GM18499 (cell line): ENCODE measurements around the gene SCRN2.

Experiments
- ATAC-seq: cut with Tn5 transposase; IDR thresholded peaks from one replicate; pipeline ENCODE4 v1.9.1; 2021; ENCODE audit warnings: moderate number of reproducible peaks; ENCODE audit not compliant: insufficient read depth, unreplicated experiment

The SCRN2 gene

GRCh38 chr17:47840742-47841487 is at the start of gene SCRN2:
SCRN2 (minus strand) TSS chr17:47841273; CDS start chr17:47840843, 430 bp downstream.
- no peak for ATAC-seq

DNA sequence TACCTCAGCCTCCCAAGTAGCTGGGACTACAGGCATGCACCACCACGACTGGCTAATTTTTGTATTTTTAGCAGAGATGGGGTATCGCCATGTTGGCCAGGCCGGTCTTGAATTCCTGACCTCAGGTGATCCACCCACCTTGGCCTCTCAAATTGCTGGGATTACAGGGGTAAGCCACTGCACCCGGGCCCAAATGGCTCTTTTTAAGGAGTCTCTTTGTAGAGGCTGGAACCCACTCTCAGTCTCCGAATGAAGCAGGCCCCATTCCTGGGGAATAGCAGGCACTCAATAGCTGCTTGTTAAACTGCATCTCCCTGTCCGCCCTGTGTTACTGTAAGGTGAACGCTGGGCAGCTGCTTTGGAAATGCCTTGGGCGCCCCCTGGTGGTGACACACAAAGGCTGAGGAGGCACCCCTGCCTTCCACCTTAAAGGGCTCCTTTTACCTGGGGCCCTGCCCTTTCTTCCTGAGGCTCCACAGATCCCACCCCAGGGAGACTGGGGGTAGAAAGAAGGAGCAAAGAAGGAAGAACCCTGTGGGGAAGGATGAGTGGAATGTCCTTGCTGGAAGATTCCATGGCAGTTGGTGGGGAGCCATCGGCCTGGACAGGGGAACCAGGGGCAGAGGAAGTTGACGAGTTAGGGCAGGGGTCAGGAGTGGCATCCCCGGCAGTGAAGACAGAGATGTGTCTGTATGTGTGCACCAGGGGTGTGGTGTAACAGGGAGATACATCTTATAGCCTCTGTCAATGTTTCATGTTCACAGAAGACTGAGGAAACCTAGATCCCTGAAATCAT is 48.9 kb upstream of the SCRN2 start:
- no peak for ATAC-seq

GRCh38 chr17:47888293-47888692 is 47.2 kb upstream of the SCRN2 start:
- ATAC-seq = no peak

DNA sequence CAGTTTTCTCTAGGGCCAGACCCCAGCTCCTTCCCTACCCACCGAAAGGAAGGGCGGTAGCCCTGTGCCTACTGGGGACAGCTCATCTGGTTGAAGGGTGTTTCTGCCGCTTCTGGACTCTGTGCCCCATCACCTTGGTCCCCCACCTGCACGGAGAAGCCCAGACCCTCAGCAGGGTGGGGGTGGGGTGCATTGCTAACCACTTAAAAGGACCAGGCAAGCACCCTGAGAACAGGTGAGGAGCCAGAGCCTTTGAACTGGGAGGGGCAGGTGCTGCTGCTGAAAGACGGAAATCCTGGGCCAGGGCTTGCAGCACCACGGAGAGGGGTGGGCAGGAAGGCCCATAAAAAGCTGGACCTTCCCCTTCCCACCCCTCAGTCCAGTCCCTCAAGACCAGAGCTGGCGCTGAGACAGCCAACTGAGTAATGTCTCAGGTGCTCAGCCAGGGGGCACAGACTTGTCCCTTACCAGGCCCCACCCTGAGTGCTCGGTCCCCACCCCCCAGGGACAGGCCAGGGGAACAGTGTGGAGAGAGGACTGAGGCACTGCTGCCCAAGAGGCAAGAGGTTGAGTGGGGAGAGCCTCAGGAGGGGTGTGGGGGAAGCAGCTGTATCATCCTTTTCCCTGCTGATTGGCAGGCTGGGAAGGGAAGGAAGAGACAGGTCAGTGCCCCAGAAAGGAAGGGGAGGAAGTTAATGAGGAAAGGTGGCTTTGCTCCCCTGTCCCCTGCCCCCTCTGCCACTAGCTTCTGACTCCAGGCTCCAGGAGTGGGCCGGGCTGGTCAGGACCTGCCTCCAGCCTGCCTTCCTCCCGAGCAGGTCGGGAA is 44.0 kb upstream of the SCRN2 start:
- no peak for ATAC-seq

GRCh38 chr17:47884427-47884740 is 43.3 kb upstream of the SCRN2 start:
- no peak for ATAC-seq

DNA sequence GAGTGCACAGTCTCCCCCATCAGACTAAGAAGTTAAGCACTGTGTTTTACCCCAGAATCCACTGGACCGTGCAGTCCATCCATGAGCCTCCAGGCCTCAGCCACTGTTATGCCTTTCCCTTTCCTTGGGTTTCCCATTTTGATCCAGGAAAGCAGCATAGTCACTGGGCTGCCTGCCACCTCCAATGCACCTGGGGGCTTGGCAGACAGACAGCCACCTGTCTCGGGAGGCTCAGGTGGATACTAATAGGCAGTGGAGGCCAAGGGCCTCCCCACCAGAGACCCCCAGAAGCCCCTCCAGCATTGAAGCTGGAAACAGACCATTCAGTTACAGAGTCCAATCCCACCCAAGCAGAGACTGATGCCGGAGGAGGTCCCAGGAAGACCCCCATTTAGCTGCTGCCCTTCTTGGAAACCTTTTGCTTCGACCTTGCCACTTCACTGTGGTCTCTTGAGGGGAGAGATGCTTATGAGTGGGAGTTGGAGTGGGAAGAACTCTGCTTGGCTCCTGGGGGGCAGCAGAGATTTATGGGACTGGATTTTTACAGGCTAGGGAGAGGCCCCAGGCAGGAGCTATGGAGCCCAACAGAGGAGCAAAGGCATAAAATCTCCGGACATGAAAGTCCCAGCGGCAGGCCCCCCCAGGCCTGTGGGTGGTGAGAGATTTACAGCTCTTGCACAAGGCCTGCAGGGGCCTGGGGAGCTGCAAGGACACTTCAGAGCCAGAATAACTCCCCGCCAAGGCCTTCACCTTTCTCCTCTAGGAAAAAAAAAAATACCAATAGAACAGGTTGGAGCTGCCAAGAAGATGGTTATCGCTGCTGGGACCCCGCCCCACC is 42.7 kb upstream of the SCRN2 start:
- ATAC-seq = no peak

DNA sequence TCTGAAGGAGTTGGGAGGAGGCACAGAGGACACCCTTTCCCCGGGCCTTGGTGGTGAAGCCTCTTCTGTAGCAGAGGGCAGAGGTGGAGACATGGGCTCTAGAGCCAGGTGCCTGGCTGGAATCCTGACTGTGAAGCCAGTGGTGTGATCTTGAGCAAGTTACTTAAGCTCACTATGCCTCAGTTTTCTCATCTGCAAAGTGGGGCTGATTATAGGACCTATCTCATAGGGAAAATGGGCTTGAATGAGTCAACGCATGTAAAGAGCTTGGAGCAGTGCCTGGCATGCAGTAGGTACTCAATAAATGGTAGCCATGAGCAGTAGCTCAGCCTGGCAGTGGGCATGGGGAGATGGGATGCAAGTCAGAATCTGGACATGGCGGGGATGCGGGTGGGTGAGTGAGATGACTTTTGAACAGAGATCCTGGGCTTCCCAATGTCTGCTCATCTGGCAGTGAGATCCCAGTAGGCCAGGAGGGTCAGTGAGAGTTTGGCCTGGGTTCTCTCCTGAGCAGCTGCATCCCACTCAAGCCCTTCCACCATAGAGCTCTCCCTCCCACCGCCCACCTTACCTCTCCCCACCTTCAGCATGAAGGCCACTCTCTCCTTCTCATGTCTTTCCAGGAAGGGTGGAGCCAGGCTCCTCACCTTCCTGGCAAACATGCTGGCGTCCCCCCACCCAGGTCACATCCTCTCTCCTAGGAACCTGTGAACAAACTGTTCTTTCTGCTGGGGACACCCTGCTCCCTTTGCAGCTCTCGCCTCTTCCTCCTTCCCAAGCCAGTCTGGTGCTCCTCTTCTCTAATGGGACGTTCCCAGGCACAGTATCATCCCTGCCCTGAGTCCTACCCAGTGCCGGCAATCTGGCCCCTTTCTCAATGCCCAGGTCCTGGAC is 41.9 kb upstream of the SCRN2 start:
- ATAC-seq = no peak

DNA sequence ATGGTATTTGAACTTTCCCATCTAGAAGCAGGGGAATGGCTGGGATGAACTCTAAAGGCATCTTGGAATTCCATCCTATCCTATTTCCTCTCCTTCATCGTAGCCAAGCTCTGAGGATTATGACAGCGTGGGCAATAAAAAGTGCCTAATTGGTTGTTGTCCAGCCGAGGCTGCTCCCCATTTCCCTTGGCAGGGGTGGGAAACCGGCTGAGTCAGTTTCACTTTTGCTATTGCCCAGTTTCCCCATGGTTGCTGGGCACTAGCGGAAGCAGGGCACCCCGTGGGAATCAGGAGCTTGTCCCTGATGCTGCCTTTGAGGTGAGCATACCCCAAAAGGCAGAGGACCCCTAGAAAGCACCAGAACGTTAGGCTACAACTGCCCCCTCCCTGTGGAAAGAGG is 41.2 kb upstream of the SCRN2 start:
- ATAC-seq = no peak

- no peak for ATAC-seq
Observed at GRCh38 chr17:47879776-47880454, 38.8 kb upstream of the SCRN2 start.

DNA sequence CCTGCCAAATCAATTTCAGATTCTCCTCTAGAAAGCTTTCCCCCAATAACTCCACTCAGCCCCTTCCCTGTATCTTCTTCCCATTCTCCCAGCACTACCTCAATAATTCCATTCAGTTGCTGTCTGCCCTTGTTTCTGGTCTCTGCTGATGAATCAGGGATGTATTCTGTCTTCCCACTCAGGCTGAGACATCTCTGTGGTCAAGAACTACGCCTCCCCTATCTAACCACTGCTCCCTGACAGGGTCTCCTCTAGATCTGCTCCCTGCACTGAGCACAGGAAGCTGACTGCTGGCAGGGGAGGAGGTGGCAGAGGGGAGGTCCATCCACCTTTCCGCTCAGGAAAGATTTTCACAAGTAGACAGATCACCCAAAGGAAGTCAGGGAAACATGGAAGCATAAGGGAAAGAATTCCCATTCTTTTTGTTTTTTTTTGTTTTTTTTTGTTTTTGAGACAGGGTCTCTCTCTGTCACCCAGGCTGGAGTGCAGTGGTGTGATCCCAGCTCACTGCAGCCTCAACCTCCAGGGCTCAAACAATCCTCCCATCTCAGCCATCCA is 38.0 kb upstream of the SCRN2 start:
- no peak for ATAC-seq

DNA sequence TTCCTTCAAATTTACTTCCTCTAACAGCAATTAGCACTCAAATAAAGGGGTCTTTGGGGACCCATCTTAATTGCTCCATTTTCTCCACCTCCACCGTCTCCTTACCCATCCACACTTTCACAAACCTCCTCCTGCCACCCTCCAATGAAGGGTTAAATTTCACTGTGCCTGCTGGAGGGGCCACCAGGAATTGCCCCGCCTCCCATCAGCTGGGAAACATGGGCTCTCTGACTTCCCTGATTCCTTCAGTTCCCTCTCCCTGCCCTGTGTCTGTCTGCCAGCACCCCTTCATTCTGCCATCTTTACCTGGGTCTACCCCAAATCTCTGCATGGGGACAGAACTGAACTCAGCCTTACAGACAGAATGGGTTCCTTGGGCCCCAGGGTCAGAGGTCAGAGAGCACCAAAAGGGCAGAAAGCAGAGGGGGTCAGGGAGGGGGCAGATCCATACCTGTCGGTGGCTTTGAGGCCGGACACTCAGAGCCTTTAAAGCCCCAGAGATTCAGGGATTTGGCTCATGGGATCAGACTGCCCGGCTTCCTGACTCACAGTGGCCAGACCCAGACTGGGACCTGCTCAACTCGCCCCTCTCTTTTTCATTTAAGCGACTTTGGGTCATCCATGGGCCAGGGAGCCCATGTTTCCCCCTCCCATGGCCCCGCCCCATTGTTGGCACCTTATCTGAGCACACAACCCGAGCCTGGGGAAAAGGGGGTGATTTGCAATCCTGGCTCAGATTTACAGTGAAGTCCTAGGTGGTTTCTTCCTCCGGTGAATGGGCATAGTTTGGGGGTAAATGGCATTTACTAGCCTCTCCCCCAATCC is 37.3 kb upstream of the SCRN2 start:
- no peak for ATAC-seq

DNA sequence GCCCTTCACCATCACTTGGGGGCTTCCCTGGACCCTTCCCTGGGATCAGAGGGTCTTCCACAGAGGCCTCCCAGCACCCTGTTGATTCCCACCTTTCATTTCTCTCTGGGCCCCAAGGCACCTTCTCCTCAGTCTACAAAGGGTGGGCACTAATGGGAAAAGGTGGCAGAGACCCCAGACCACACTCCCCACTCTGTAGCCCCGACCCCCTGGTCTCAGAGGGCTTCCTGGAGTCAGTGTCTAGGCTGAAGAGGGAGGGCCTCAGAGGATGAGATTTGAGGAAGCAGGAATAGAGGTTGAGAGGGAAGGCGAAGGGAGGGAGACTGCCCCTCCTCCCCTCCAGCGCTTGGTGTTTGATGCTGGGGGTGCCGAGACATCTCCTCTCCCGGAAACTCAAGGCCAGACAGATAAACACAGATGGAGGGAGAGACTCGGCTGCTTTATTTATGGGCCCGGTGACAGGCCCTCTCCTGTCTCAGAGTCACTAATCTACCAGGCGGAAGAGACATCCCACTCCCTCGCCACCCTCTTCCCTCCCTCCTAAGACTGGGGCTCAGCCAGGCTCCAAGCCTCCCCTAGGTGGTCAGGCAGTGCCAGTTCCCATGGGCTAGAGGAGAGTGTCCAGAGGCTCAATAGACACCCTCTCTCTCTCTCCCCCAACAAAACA is 36.4 kb upstream of the SCRN2 start:
- ATAC-seq = no peak

GRCh38 chr17:47875011-47875985 is 34.2 kb upstream of the SCRN2 start:
- no peak for ATAC-seq

GRCh38 chr17:47873200-47874090 is 32.4 kb upstream of the SCRN2 start:
- no peak for ATAC-seq

GRCh38 chr17:47872651-47873161 is 31.6 kb upstream of the SCRN2 start:
- ATAC-seq = no peak
